Body of pancreas (tissue), 4 donors: ENCODE results near the gene CDK5RAP2.

Experiments
- CTCF ChIP-seq, 7 experiments: fragments of 450-650 bp in 4 of 7; fragments of 200-600 bp in 3 of 7; sonication (generic) in 3 of 7; IDR thresholded peaks; one replicate each; pipeline ENCODE4 v1.5.1; 2016 to 2019; ENCODE audit warnings: antibody characterized with exemption in 7 of 7
- POLR2A ChIP-seq, 3 donors: fragments of 450-650 bp; IDR thresholded peaks; one replicate each; pipeline ENCODE4 v1.6.1; 2016; ENCODE audit warnings: antibody characterized with exemption in 3 of 3, mild to moderate bottlenecking in 2 of 3

GRCh38 chr9:120475341-120475740 lies 104.6 kb downstream of the CDK5RAP2 start:
- TF ChIP-seq CTCF (IDR thresholded peaks at IDR 0.05) (no peak), POLR2A (IDR thresholded peaks at IDR 0.05) (no peak)
